ENCODE data around the gene WASHC3. TPM values are rescaled to one million over a fixed set of nuclear protein-coding genes. Genes with fewer than 3 reads are reported as not detected.

Gene WASHC3
- total RNA-seq, 1 donor from 2014 or later, result 35.9 TPM

DNA sequence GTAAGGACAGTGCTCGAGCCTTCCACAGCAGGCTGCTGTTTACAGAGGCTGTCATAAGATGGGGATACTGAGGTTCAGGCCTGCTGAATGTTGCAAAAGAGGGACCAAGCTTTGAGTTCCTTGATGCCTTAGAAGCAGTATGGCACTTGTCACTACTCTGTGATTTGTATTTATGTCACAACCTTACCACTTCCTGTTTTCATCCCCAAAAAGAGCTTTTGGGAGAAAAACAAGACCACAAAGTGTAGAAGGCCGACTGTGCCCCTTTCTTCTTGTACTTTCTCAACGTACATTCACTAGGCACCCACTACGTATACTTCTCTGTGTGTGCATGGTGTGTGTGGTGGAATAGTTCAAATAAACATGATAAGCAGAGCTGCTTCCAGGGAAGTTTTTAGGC is 94.3 kb downstream of the WASHC3 start:
- H3K27me3 Mint-ChIP-seq (ENCODE audit: insufficient read depth, low read depth), result peaks cover 2% of the 10 kb centered on the region
- Histone ChIP-seq H3K9me3 (ENCODE audit: low read depth) (no peaks in the 10 kb centered on the region), H3K27me3 (no peaks in the 10 kb centered on the region), H3K4me1 (no peaks in the 10 kb centered on the region), H2AFZ (replicated peaks) (no peak overlapping the region), H4K20me1 (ENCODE audit: low read depth) (no peaks in the 10 kb centered on the region), H3K4me3 (no peak overlapping the region), H3K4me2 (no peak overlapping the region), H3K79me2 (ENCODE audit: low read depth) (no peaks in the 10 kb centered on the region), H3K27ac (no peak overlapping the region), H3F3A (ENCODE audit: low read depth) (no peaks in the 10 kb centered on the region), H3K9ac (no peak overlapping the region), H3K36me3 (no peaks in the 10 kb centered on the region)
- DNase-seq (ENCODE audit: low spot score), result no peak
- H3K4me3 Mint-ChIP-seq, result no peak overlapping the region
- H3K27ac Mint-ChIP-seq, result no peak overlapping the region
- TF ChIP-seq CTCF (IDR thresholded peaks at IDR 0.05), result no peak
- TF ChIP-seq EZH2 (IDR thresholded peaks at IDR 0.05), result no peak
- TF ChIP-seq EZH2phosphoT487 (IDR thresholded peaks at IDR 0.05), result no peak
- peaks cover 2% of the 10 kb centered on the region for H3K9me3 Mint-ChIP-seq
- H3K4me1 Mint-ChIP-seq, result no peaks in the 10 kb centered on the region
- H3K36me3 Mint-ChIP-seq, result no peaks in the 10 kb centered on the region

DNA sequence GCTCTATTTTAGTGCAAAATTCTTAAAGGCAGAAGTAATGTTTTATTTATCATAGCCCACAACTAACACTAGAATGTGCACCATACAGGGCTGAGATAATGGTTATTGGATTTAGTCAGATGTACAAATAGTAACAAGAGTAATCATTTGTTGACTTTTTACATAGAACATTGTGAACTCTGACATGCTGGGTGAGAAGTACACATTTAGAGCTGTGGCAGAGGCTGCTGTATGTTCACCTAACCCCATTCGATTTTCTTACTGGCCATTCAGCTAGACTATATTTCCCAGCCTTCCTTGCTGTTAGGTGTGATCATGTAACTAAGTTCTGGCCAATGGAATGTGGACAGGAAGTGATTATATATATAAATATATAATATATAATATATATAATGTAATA is 95.3 kb downstream of the WASHC3 start:
- Histone ChIP-seq H3K4me1 (no peaks in the 10 kb centered on the region), H3K4me2 (no peak overlapping the region), H3K9me3 (ENCODE audit: low read depth) (no peaks in the 10 kb centered on the region), H3K27ac (no peak overlapping the region), H3K9ac (no peak overlapping the region), H3K27me3 (no peaks in the 10 kb centered on the region), H3K36me3 (no peaks in the 10 kb centered on the region), H3K4me3 (no peak overlapping the region), H3F3A (ENCODE audit: low read depth) (no peaks in the 10 kb centered on the region), H4K20me1 (ENCODE audit: low read depth) (no peaks in the 10 kb centered on the region), H3K79me2 (ENCODE audit: low read depth) (no peaks in the 10 kb centered on the region), H2AFZ (replicated peaks) (no peak overlapping the region)
- Mint-ChIP-seq H3K4me3 (no peak overlapping the region), H3K4me1 (no peaks in the 10 kb centered on the region), H3K27me3 (ENCODE audit: insufficient read depth, low read depth) (peaks cover 2% of the 10 kb centered on the region), H3K27ac (no peak overlapping the region), H3K36me3 (no peaks in the 10 kb centered on the region), H3K9me3 (peaks cover 2% of the 10 kb centered on the region)
- DNase-seq (ENCODE audit: low spot score), result no peak
- TF ChIP-seq EZH2 (IDR thresholded peaks at IDR 0.05) (no peak), CTCF (IDR thresholded peaks at IDR 0.05) (no peak)

- H4K20me1 ChIP-seq (ENCODE audit: low read depth), result no peaks in the 10 kb centered on the region
- H3K79me2 ChIP-seq (ENCODE audit: low read depth), result no peaks in the 10 kb centered on the region
- TF ChIP-seq EZH2phosphoT487 (IDR thresholded peaks at IDR 0.05) (no peak), CTCF (IDR thresholded peaks at IDR 0.05) (no peak), EZH2 (IDR thresholded peaks at IDR 0.05) (no peak)
- H3K4me1 ChIP-seq, result no peaks in the 10 kb centered on the region
- no peak overlapping the region for H3K27ac Mint-ChIP-seq
- no peaks in the 10 kb centered on the region for H3K36me3 ChIP-seq
- no peaks in the 10 kb centered on the region for H3K27me3 ChIP-seq
- peaks cover 1% of the 10 kb centered on the region for H3K27me3 Mint-ChIP-seq (ENCODE audit: insufficient read depth, low read depth)
- no peak for DNase-seq (ENCODE audit: low spot score)
- H3K9me3 ChIP-seq (ENCODE audit: low read depth), result no peaks in the 10 kb centered on the region
- H3K4me2 ChIP-seq, result no peak overlapping the region
- H2AFZ ChIP-seq (replicated peaks), result no peak overlapping the region
- H3K4me3 Mint-ChIP-seq, result no peak overlapping the region
- H3K4me3 ChIP-seq, result no peak overlapping the region
- no peaks in the 10 kb centered on the region for H3K9me3 Mint-ChIP-seq
- H3K27ac ChIP-seq, result no peak overlapping the region
- no peaks in the 10 kb centered on the region for H3K4me1 Mint-ChIP-seq
- no peaks in the 10 kb centered on the region for H3F3A ChIP-seq (ENCODE audit: low read depth)
- no peaks in the 10 kb centered on the region for H3K36me3 Mint-ChIP-seq
- no peak overlapping the region for H3K9ac ChIP-seq
Observed at GRCh38 chr12:101963697-101964096, 98.1 kb downstream of the WASHC3 start.

Other genes with a start within 250 kb of the WASHC3 start
- 18.6 and 24.0 TPM in 2 replicates for gene GNPTAB, start 231.0 kb downstream of the WASHC3 start, total RNA-seq (ENCODE audit: low replicate concordance)
- gene DRAM1, start 184.4 kb downstream of the WASHC3 start, total RNA-seq (ENCODE audit: low replicate concordance), result 1.2 and 1.3 TPM in 2 replicates
- gene NUP37, start 58.1 kb upstream of the WASHC3 start, total RNA-seq (ENCODE audit: low replicate concordance), result 72.8 and 141 TPM in 2 replicates
- gene PARPBP, start 58.2 kb upstream of the WASHC3 start, total RNA-seq (ENCODE audit: low replicate concordance), result 53.1 and 79.8 TPM in 2 replicates
- not detected in 2 replicates for gene PMCH, start 135.8 kb upstream of the WASHC3 start, total RNA-seq (ENCODE audit: low replicate concordance)